SK-N-SH treated with all-trans-retinoic acid at 6 μM for 48 hours (cell line): ENCODE results near the gene SNAPC5.
A peak's percentile ranks its signal among the peaks of the same experiment; 100 is the strongest.

Source experiments
- ATAC-seq: fragments of 200-7000 bp; cut with Tn5 transposase; 3 replicates; pipeline ENCODE4 v1.9.1; 2020; ENCODE audit warnings: mild to moderate bottlenecking, moderate library complexity
- ARNTL ChIP-seq: fragments of 450-650 bp; formaldehyde crosslinking; IDR thresholded peaks from 2 replicates; pipeline ENCODE4 v1.5.0; 2020; ENCODE audit warnings: low read depth, mild to moderate bottlenecking, moderate library complexity, borderline replicate concordance
- BACH2 ChIP-seq: fragments of 250-450 bp; sonication (Bioruptor Pico); IDR thresholded peaks from 2 replicates; pipeline ENCODE4 v1.9.0; 2021; ENCODE audit warnings: mild to moderate bottlenecking, borderline replicate concordance
- CSDC2 ChIP-seq: fragments of 250-450 bp; sonication (Bioruptor Pico); IDR thresholded peaks from 2 replicates; pipeline ENCODE4 v1.5.0; 2020; ENCODE audit warnings: mild to moderate bottlenecking, moderate library complexity
- ESRRG ChIP-seq: fragments of 250-450 bp; sonication (Bioruptor Pico); IDR thresholded peaks from 2 replicates; pipeline ENCODE4 v1.6.1; 2021; ENCODE audit warnings: mild to moderate bottlenecking
- ISL1 ChIP-seq: fragments of 250-450 bp; sonication (Bioruptor Pico); IDR thresholded peaks from 2 replicates; pipeline ENCODE4 v2.1.2; 2022; ENCODE audit warnings: mild to moderate bottlenecking, moderate library complexity
- OSR1 ChIP-seq: fragments of 250-450 bp; sonication (Bioruptor Pico); IDR thresholded peaks from 2 replicates; pipeline ENCODE4 v1.8.0; 2022; ENCODE audit warnings: moderate library complexity, mild to moderate bottlenecking, inconsistent platforms
- PPARA ChIP-seq: fragments of 250-450 bp; sonication (Bioruptor Pico); IDR thresholded peaks from 2 replicates; pipeline ENCODE4 v1.5.0; 2020; ENCODE audit warnings: mild to moderate bottlenecking, borderline replicate concordance
- RARB ChIP-seq: fragments of 250-450 bp; sonication (Bioruptor Pico); IDR thresholded peaks from 2 replicates; pipeline ENCODE4 v1.8.0; 2021; ENCODE audit warnings: mild to moderate bottlenecking, moderate library complexity
- SNAI2 ChIP-seq: fragments of 250-450 bp; sonication (Bioruptor Pico); IDR thresholded peaks from 2 replicates; pipeline ENCODE4 v1.5.0; 2020; ENCODE audit warnings: mild to moderate bottlenecking, moderate library complexity
- TCF4 ChIP-seq: fragments of 250-450 bp; sonication (Bioruptor Pico); IDR thresholded peaks from 2 replicates; pipeline ENCODE4 v1.8.0; 2021; ENCODE audit warnings: mild to moderate bottlenecking, moderate library complexity, borderline replicate concordance
- TOX ChIP-seq: fragments of 250-450 bp; sonication (Bioruptor Pico); IDR thresholded peaks from 2 replicates; pipeline ENCODE4 v1.8.0; 2021; ENCODE audit warnings: mild to moderate bottlenecking, moderate library complexity, borderline replicate concordance
- ZC3H10 ChIP-seq: fragments of 250-450 bp; sonication (Bioruptor Pico); IDR thresholded peaks from 2 replicates; pipeline ENCODE4 v1.5.1; 2021; ENCODE audit warnings: mild to moderate bottlenecking, moderate library complexity
- ZFP3 ChIP-seq: fragments of 250-450 bp; sonication (Bioruptor Pico); IDR thresholded peaks from 2 replicates; pipeline ENCODE4 v1.5.0; 2020; ENCODE audit warnings: mild to moderate bottlenecking, moderate library complexity
- ZFP30 ChIP-seq: fragments of 450-650 bp; formaldehyde crosslinking; IDR thresholded peaks from 2 replicates; pipeline ENCODE4 v1.5.0; 2022; ENCODE audit warnings: mild to moderate bottlenecking, moderate library complexity
- ZNF565 ChIP-seq: fragments of 450-650 bp; formaldehyde crosslinking; conservative IDR thresholded peaks from 2 replicates; pipeline ENCODE4 v1.5.0; 2020; ENCODE audit warnings: low read depth, mild to moderate bottlenecking, moderate library complexity
- ZNF8 ChIP-seq: fragments of 450-650 bp; formaldehyde crosslinking; IDR thresholded peaks from 2 replicates; pipeline ENCODE4 v1.5.0; 2020; ENCODE audit warnings: mild to moderate bottlenecking, moderate library complexity
- TF ChIP-seq, protein P1 (sequence below): fragments of 250-450 bp; sonication (Bioruptor Pico); IDR thresholded peaks from 2 replicates; pipeline ENCODE4 v1.5.1; 2021; ENCODE audit warnings: mild to moderate bottlenecking, moderate library complexity
- TF ChIP-seq, protein P2 (sequence below): fragments of 250-450 bp; sonication (Bioruptor Pico); IDR thresholded peaks from 2 replicates; pipeline ENCODE4 v1.8.0; 2021; ENCODE audit warnings: low read depth, mild to moderate bottlenecking, moderate library complexity, borderline replicate concordance
- TF ChIP-seq, protein P3 (sequence below): fragments of 250-450 bp; sonication (Bioruptor Pico); IDR thresholded peaks from 2 replicates; pipeline ENCODE4 v1.5.1; 2020; ENCODE audit warnings: low read depth, mild to moderate bottlenecking, moderate library complexity
- TF ChIP-seq, protein P4 (sequence below): fragments of 250-450 bp; sonication (Bioruptor Pico); IDR thresholded peaks from 2 replicates; pipeline ENCODE4 v1.8.0; 2020; ENCODE audit warnings: mild to moderate bottlenecking, moderate library complexity, borderline replicate concordance

Gene SNAPC5

DNA sequence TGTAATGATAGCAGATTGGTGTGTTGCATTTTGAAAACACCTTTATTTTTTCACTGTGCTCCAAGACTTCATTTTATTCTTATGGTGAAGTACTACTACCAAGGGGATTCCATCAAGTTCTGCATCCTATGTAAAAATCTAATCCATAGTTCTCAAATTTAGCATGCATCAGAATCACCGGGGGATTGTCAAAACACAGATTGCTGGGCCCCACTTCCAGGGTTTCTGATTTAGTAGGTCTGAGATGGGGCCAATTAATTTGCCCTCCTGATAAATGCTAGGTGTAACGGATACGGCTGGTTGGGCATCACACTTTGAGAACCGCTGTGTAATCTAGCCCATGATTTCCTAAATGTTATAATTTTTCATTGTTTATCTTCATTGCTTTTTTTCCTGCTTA, 8.3 kb upstream of the SNAPC5 start:
- TF ChIP-seq ZFP3 (CRISPR knock-in tag), result no peak
- no peak for TF ChIP-seq SNAI2 (CRISPR knock-in tag)
- TF ChIP-seq, protein P1, sequence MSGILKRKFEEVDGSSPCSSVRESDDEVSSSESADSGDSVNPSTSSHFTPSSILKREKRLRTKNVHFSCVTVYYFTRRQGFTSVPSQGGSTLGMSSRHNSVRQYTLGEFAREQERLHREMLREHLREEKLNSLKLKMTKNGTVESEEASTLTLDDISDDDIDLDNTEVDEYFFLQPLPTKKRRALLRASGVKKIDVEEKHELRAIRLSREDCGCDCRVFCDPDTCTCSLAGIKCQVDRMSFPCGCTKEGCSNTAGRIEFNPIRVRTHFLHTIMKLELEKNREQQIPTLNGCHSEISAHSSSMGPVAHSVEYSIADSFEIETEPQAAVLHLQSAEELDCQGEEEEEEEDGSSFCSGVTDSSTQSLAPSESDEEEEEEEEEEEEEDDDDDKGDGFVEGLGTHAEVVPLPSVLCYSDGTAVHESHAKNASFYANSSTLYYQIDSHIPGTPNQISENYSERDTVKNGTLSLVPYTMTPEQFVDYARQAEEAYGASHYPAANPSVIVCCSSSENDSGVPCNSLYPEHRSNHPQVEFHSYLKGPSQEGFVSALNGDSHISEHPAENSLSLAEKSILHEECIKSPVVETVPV (CRISPR knock-in tag), result no peak
- no peak for TF ChIP-seq BACH2
- no peak for TF ChIP-seq CSDC2 (CRISPR knock-in tag)
- no peak for TF ChIP-seq OSR1 (CRISPR knock-in tag)
- TF ChIP-seq, protein P2, sequence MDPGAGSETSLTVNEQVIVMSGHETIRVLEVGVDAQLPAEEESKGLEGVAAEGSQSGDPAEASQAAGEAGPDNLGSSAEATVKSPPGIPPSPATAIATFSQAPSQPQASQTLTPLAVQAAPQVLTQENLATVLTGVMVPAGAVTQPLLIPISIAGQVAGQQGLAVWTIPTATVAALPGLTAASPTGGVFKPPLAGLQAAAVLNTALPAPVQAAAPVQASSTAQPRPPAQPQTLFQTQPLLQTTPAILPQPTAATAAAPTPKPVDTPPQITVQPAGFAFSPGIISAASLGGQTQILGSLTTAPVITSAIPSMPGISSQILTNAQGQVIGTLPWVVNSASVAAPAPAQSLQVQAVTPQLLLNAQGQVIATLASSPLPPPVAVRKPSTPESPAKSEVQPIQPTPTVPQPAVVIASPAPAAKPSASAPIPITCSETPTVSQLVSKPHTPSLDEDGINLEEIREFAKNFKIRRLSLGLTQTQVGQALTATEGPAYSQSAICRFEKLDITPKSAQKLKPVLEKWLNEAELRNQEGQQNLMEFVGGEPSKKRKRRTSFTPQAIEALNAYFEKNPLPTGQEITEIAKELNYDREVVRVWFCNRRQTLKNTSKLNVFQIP (CRISPR knock-in tag), result no peak
- TF ChIP-seq, protein P3, sequence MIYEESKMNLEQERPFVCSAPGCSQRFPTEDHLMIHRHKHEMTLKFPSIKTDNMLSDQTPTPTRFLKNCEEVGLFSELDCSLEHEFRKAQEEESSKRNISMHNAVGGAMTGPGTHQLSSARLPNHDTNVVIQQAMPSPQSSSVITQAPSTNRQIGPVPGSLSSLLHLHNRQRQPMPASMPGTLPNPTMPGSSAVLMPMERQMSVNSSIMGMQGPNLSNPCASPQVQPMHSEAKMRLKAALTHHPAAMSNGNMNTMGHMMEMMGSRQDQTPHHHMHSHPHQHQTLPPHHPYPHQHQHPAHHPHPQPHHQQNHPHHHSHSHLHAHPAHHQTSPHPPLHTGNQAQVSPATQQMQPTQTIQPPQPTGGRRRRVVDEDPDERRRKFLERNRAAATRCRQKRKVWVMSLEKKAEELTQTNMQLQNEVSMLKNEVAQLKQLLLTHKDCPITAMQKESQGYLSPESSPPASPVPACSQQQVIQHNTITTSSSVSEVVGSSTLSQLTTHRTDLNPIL, result no peak
- TF ChIP-seq ARNTL, result no peak
- TF ChIP-seq, protein P4, sequence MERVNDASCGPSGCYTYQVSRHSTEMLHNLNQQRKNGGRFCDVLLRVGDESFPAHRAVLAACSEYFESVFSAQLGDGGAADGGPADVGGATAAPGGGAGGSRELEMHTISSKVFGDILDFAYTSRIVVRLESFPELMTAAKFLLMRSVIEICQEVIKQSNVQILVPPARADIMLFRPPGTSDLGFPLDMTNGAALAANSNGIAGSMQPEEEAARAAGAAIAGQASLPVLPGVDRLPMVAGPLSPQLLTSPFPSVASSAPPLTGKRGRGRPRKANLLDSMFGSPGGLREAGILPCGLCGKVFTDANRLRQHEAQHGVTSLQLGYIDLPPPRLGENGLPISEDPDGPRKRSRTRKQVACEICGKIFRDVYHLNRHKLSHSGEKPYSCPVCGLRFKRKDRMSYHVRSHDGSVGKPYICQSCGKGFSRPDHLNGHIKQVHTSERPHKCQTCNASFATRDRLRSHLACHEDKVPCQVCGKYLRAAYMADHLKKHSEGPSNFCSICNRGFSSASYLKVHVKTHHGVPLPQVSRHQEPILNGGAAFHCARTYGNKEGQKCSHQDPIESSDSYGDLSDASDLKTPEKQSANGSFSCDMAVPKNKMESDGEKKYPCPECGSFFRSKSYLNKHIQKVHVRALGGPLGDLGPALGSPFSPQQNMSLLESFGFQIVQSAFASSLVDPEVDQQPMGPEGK, result no peak
- no peak for TF ChIP-seq ESRRG (CRISPR knock-in tag)
- TF ChIP-seq ZNF565 (CRISPR knock-in tag), result no peak
- TF ChIP-seq ISL1 (CRISPR knock-in tag), result no peak
- no peak for TF ChIP-seq TCF4
- no peak for TF ChIP-seq ZC3H10 (CRISPR knock-in tag)
- no peak for TF ChIP-seq ZNF8
- TF ChIP-seq ZFP30 (CRISPR knock-in tag), result no peak

DNA sequence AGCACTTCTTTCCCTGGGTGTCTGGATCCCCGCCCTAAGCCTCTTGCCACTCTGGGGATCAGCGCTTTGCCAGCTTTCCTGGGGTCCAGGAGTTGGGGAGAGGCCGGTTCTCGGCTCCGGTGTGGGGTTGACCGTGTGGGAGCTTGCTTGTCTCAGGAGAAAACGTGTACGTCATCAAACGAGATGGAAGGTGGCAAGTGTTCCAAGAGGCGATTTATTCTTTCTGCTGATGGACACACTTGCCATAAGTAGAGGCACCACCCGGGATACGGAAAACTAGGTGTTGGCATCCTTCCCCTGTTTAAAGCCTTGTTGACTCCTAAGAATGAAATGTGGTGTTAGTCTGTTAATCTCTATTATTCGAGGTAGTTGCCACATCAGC, 7.9 kb upstream of the SNAPC5 start:
- TF ChIP-seq, protein P1 (CRISPR knock-in tag), result no peak
- TF ChIP-seq CSDC2 (CRISPR knock-in tag), result no peak
- TF ChIP-seq ZFP3 (CRISPR knock-in tag), result no peak
- TF ChIP-seq, protein P3, result no peak
- TF ChIP-seq ESRRG (CRISPR knock-in tag), result no peak
- TF ChIP-seq ZNF565 (CRISPR knock-in tag), result no peak
- TF ChIP-seq TOX, result no peak
- TF ChIP-seq OSR1 (CRISPR knock-in tag), result no peak
- TF ChIP-seq RARB (CRISPR knock-in tag), result no peak
- TF ChIP-seq SNAI2 (CRISPR knock-in tag), result no peak
- TF ChIP-seq, protein P2 (CRISPR knock-in tag), result no peak
- no peak for TF ChIP-seq PPARA (CRISPR knock-in tag)
- ATAC-seq, result peak; percentile 53; the same call in 2 of the 3 replicates

More for the DNA sequence above, 8.3 kb upstream of the SNAPC5 start:
- ATAC-seq, result no peak
